Cerebellar nuclear complex (tissue), 1 donor: ENCODE results near the gene SMIM38.

Experiments
- DNase-seq, 2 experiments: peaks; one replicate each; lab custom pipeline; 2025; lab: John Stamatoyannopoulos, UW

Gene SMIM38

GRCh38 chr11:69203381-69203780 is 47.6 kb downstream of the SMIM38 start:
- DNase-seq: no peak

GRCh38 chr11:69203901-69204245 is 48.1 kb downstream of the SMIM38 start:
- DNase-seq: no peak

- DNase-seq: no peak
Measured at GRCh38 chr11:69204246-69204940, 48.7 kb downstream of the SMIM38 start.

- DNase-seq: no peak
Measured at GRCh38 chr11:69204941-69205742, 49.4 kb downstream of the SMIM38 start.
